GM18505 (cell line): ENCODE data around the gene QSER1.
"Not testable (repeated sequence)": the region's sequence is repeated elsewhere in the genome, so short reads cannot be mapped to it uniquely, and the experiment has no call there.

ENCODE experiments used
- ATAC-seq: cut with Tn5 transposase; IDR thresholded peaks from one replicate; pipeline ENCODE4 v1.9.1; 2021; ENCODE audit not compliant: unreplicated experiment
- POLR2A ChIP-seq: IDR thresholded peaks from 4 replicates; pipeline ENCODE4 v1.6.1; 2011; ENCODE audit warnings: borderline replicate concordance; ENCODE audit not compliant: insufficient read depth, insufficient read length; ENCODE audit errors: extremely low read depth

QSER1 gene

GRCh38 chr11:32932196-32932595 lies 39.6 kb downstream of the QSER1 start:
- no peak for TF ChIP-seq POLR2A
- no peak for ATAC-seq

- ATAC-seq: no peak
- no peak for TF ChIP-seq POLR2A
These were observed 42.9 kb downstream of the QSER1 start for GRCh38 chr11:32935462-32936029.

GRCh38 chr11:32936178-32936577 lies 43.6 kb downstream of the QSER1 start:
- ATAC-seq: not testable (repeated sequence)

- not testable (repeated sequence) for ATAC-seq
These were observed 44.7 kb downstream of the QSER1 start for GRCh38 chr11:32937283-32937682.

- no peak for TF ChIP-seq POLR2A
- ATAC-seq: peak; percentile 59
These were observed 46.4 kb downstream of the QSER1 start for GRCh38 chr11:32939046-32939445.

- no peak for ATAC-seq
- no peak for TF ChIP-seq POLR2A
These were observed 47.3 kb downstream of the QSER1 start for GRCh38 chr11:32939866-32940265.

GRCh38 chr11:32940865-32941264 lies 48.3 kb downstream of the QSER1 start:
- ATAC-seq: no peak
- TF ChIP-seq POLR2A: no peak

- no peak for TF ChIP-seq POLR2A
- ATAC-seq: no peak
These were observed 55.4 kb downstream of the QSER1 start for GRCh38 chr11:32947978-32948377.

GRCh38 chr11:32949739-32950138 lies 57.1 kb downstream of the QSER1 start:
- no peak for TF ChIP-seq POLR2A
- no peak for ATAC-seq

- no peak for ATAC-seq
- TF ChIP-seq POLR2A: no peak
These were observed 59.8 kb downstream of the QSER1 start for GRCh38 chr11:32952421-32952820.

- ATAC-seq: no peak
- no peak for TF ChIP-seq POLR2A
These were observed 61.1 kb downstream of the QSER1 start for GRCh38 chr11:32953700-32954099.

- TF ChIP-seq POLR2A: no peak
- no peak for ATAC-seq
These were observed 68.0 kb downstream of the QSER1 start for GRCh38 chr11:32960553-32961164.

GRCh38 chr11:32962016-32962415 lies 69.4 kb downstream of the QSER1 start:
- ATAC-seq: no peak
- no peak for TF ChIP-seq POLR2A

- TF ChIP-seq POLR2A: no peak
- ATAC-seq: no peak
These were observed 71.1 kb downstream of the QSER1 start for GRCh38 chr11:32963721-32964120.

- ATAC-seq: no peak
- TF ChIP-seq POLR2A: no peak
These were observed 75.9 kb downstream of the QSER1 start for GRCh38 chr11:32968541-32968940.

GRCh38 chr11:32972233-32972632 lies 79.6 kb downstream of the QSER1 start:
- not testable (repeated sequence) for ATAC-seq

GRCh38 chr11:32972781-32973180 lies 80.2 kb downstream of the QSER1 start:
- ATAC-seq: no peak
- no peak for TF ChIP-seq POLR2A
